Measurements from ENCODE around the gene ZBTB46.

DNA sequence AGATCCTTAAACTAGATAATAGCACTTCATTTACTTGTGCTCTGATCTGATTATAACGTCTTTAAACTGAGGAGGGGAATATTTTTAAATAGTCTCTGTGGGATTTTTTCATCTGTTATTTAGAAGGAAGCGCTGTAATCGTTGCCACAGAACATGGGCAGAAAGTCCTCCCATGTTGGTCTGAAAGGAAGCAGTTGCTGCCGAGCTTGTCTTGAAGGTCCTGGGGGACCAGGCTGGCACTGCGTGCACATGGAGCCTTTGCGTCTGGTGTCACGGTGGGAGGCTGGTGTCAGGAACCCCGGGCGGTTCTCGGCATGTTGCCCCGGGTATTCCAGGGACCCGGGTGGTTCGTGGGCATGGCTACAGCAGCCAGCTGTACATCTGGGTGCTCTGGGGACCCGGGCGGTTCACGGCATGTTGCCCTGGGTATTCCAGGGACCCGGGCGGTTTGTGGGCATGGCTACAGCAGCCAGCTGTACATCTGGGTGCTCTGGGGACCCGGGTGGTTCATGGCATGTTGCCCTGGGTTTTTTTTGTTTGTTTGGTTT, 45.5 kb upstream of the ZBTB46 start:
- TF ChIP-seq, protein P1, sequence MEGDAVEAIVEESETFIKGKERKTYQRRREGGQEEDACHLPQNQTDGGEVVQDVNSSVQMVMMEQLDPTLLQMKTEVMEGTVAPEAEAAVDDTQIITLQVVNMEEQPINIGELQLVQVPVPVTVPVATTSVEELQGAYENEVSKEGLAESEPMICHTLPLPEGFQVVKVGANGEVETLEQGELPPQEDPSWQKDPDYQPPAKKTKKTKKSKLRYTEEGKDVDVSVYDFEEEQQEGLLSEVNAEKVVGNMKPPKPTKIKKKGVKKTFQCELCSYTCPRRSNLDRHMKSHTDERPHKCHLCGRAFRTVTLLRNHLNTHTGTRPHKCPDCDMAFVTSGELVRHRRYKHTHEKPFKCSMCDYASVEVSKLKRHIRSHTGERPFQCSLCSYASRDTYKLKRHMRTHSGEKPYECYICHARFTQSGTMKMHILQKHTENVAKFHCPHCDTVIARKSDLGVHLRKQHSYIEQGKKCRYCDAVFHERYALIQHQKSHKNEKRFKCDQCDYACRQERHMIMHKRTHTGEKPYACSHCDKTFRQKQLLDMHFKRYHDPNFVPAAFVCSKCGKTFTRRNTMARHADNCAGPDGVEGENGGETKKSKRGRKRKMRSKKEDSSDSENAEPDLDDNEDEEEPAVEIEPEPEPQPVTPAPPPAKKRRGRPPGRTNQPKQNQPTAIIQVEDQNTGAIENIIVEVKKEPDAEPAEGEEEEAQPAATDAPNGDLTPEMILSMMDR (IDR thresholded peaks at IDR 0.05; ENCODE audit: poor library complexity), result no peak
- no peak for TF ChIP-seq EZH2phosphoT487 (IDR thresholded peaks at IDR 0.05; ENCODE audit: low read depth, severe bottlenecking, unreplicated experiment)
- TF ChIP-seq EZH2 (IDR thresholded peaks at IDR 0.05; ENCODE audit: borderline replicate concordance), result no peak

Data from hepatocyte (in vitro differentiated cells).